DOHH2 (cell line): Measurements from ENCODE around the gene TMCO4.

Source experiments
- CTCF ChIP-seq: fragments of 200-600 bp; sonication (generic); IDR thresholded peaks from one replicate; pipeline ENCODE4 v1.5.1; 2014; ENCODE audit warnings: antibody characterized with exemption, mild to moderate bottlenecking, low read depth, low read length; ENCODE audit not compliant: poor library complexity, severe bottlenecking
- EZH2phosphoT487 ChIP-seq: fragments of 200-600 bp; sonication (generic); IDR thresholded peaks from 2 replicates; pipeline ENCODE4 v1.6.1; 2017; ENCODE audit warnings: borderline replicate concordance, mild to moderate bottlenecking, antibody characterized with exemption, low read length, moderate library complexity, mixed read lengths

GRCh38 chr1:19665496-19666465 is 133.9 kb downstream of the TMCO4 start:
- TF ChIP-seq CTCF = no peak
- no peak for TF ChIP-seq EZH2phosphoT487
